Testis (tissue), 2 donors: ENCODE measurements around the gene CELA1.

Source experiments
- CTCF ChIP-seq, 3 experiments: fragments of 450-650 bp in 2 of 3; fragments of 200-600 bp in 1 of 3; sonication (generic) in 1 of 3; IDR thresholded peaks; one replicate each; pipeline ENCODE4 v1.5.1; 2016 to 2019; ENCODE audit warnings: antibody characterized with exemption in 3 of 3, mild to moderate bottlenecking in 2 of 3, moderate library complexity in 1 of 3
- POLR2A ChIP-seq: fragments of 450-650 bp; IDR thresholded peaks from one replicate; pipeline ENCODE4 v1.6.1; 2017; ENCODE audit warnings: antibody characterized with exemption, mild to moderate bottlenecking, moderate library complexity

GRCh38 chr12:51377099-51377984 lies 30.9 kb upstream of the CELA1 start:
- TF ChIP-seq CTCF (IDR thresholded peaks at IDR 0.05) (no peak), POLR2A (no peak)
